Calu3 (cell line): ENCODE measurements around the gene KMT2C. TPM values are rescaled to one million over a fixed set of nuclear protein-coding genes. Genes with fewer than 3 reads are reported as not detected.
A peak's percentile ranks its signal among the peaks of the same experiment; 100 is the strongest.

Source experiments
- BruUV-seq: library from RNA; stranded (reverse); fragments of 400-500 nt; replicated peaks from 2 replicates; lab custom pipeline; 2021; lab: Mats Ljungman, UMichigan
- CTCF ChIA-PET: fragments of 300-600 bp; sonication (Branson Sonifier 250); formaldehyde crosslinking; loops from one replicate; lab custom pipeline; 2022; ENCODE audit warnings: antibody characterized with exemption; lab: Charles Lee
- DNase-seq: peaks from one replicate; pipeline ENCODE4 v3.0.0; 2022
- H3K27ac Mint-ChIP-seq: one replicate; pipeline ENCODE4 v1.8.0; 2022; ENCODE audit warnings: mixed read lengths; ENCODE audit not compliant: unreplicated experiment
- H3K27me3 Mint-ChIP-seq: one replicate; pipeline ENCODE4 v1.8.0; 2022; ENCODE audit warnings: mixed read lengths; ENCODE audit not compliant: unreplicated experiment
- H3K36me3 Mint-ChIP-seq: one replicate; pipeline ENCODE4 v1.8.0; 2022; ENCODE audit warnings: mild to moderate bottlenecking, moderate library complexity, mixed read lengths; ENCODE audit not compliant: insufficient read depth, unreplicated experiment
- H3K4me1 Mint-ChIP-seq: one replicate; pipeline ENCODE4 v1.8.0; 2022; ENCODE audit warnings: mild to moderate bottlenecking, low read depth, mixed read lengths; ENCODE audit not compliant: unreplicated experiment
- H3K4me3 Mint-ChIP-seq: one replicate; pipeline ENCODE4 v1.8.0; 2022; ENCODE audit warnings: mild to moderate bottlenecking, low read depth, moderate library complexity, mixed read lengths; ENCODE audit not compliant: unreplicated experiment
- H3K9me3 Mint-ChIP-seq: one replicate; pipeline ENCODE4 v1.8.0; 2022; ENCODE audit warnings: low read depth, mixed read lengths; ENCODE audit not compliant: unreplicated experiment
- CTCF ChIP-seq: fragments of 200-600 bp; IDR thresholded peaks from one replicate; pipeline ENCODE4 v1.8.0; 2022; ENCODE audit warnings: antibody characterized with exemption; ENCODE audit not compliant: unreplicated experiment
- intact Hi-C: fragments of 100-400 bp; cut with micrococcal nuclease; formaldehyde crosslinking; loops from one replicate; pipeline ENCODE4 v1.10.0; 2022; ENCODE audit not compliant: unreplicated experiment
- total RNA-seq: library from RNA; stranded (reverse); gene quantifications from 2 replicates; pipeline ENCODE4 v1.2.3, GENCODE V29; 2022

KMT2C gene
- total RNA-seq, 1 experiment from 2014 or later: 73.4 TPM

GRCh38 chr7:152341914-152342236 lies 93.9 kb downstream of the KMT2C start:
- intact Hi-C loops: loop anchor here (2.0 to 10.0 kb wide), 3 partner anchors 93 to 333 kb away; partner anchors contain the start of gene XRCC2
- Mint-ChIP-seq H3K4me3 (no peak overlapping the region), H3K36me3 (no peaks in the 10 kb centered on the region), H3K4me1 (no peaks in the 10 kb centered on the region), H3K27me3 (no peaks in the 10 kb centered on the region), H3K9me3 (no peaks in the 10 kb centered on the region), H3K27ac (no peak overlapping the region)
- DNase-seq: no peak
- BruUV-seq: no TSS peak
- CTCF ChIA-PET: interaction anchor here (0.9 to 1.3 kb wide), 4 partner anchors 12 to 405 kb away, joined by 3 to 6 read pairs (median 3); no protein-coding TSS in a partner anchor
- TF ChIP-seq CTCF: no peak

- CTCF ChIA-PET: interaction anchor here (0.9 to 1.3 kb wide), 4 partner anchors 11 to 406 kb away, joined by 3 to 6 read pairs (median 3); no protein-coding TSS in a partner anchor
- TF ChIP-seq CTCF: peak; percentile 24
- no TSS peak for BruUV-seq
- intact Hi-C loops: loop anchor here (2.0 to 10.0 kb wide), 3 partner anchors 94 to 334 kb away; partner anchors contain the start of gene XRCC2
- DNase-seq: peak; percentile 32
- Mint-ChIP-seq H3K9me3 (no peaks in the 10 kb centered on the region), H3K36me3 (no peaks in the 10 kb centered on the region), H3K4me1 (no peaks in the 10 kb centered on the region), H3K27me3 (no peaks in the 10 kb centered on the region), H3K4me3 (no peak overlapping the region), H3K27ac (no peak overlapping the region)
Observed at GRCh38 chr7:152341039-152341913, 94.5 kb downstream of the KMT2C start.

- BruUV-seq: no TSS peak
- Mint-ChIP-seq H3K27ac (no peak overlapping the region), H3K4me1 (no peaks in the 10 kb centered on the region), H3K4me3 (no peak overlapping the region), H3K36me3 (no peaks in the 10 kb centered on the region), H3K9me3 (no peaks in the 10 kb centered on the region), H3K27me3 (no peaks in the 10 kb centered on the region)
- no peak for DNase-seq
- intact Hi-C loops: loop anchor here (2.0 to 10.0 kb wide), 3 partner anchors 95 to 335 kb away; partner anchors contain the start of gene XRCC2
- CTCF ChIA-PET: interaction anchor here (0.6 kb wide), 1 partner anchor 196 kb away, joined by 3 read pairs; no protein-coding TSS in a partner anchor
- no peak for TF ChIP-seq CTCF
Observed at GRCh38 chr7:152340161-152340560, 95.6 kb downstream of the KMT2C start.

DNA sequence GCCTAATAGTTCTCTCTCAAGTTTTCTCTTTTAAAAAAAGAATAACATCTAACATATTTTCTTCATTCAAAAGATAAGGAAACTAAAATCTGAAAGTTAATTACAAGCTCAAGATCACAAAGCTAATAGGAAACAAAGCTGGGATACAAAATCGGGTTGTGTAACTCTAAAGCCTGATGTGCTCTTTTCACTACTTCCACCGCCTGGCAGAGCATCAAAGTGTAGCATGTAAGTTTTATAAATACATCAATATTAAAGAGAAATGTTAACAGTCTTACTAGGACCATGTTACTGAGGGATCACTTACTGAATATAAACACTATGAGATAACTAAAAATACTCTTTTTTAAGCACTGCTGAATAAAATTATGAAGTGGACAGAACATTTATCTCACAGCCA lies 97.2 kb downstream of the KMT2C start:
- no peaks in the 10 kb centered on the region for H3K36me3 Mint-ChIP-seq
- no peak for DNase-seq
- no peak for TF ChIP-seq CTCF
- no peaks in the 10 kb centered on the region for H3K27me3 Mint-ChIP-seq
- H3K27ac Mint-ChIP-seq: no peak overlapping the region
- BruUV-seq: no TSS peak
- no peaks in the 10 kb centered on the region for H3K9me3 Mint-ChIP-seq
- H3K4me3 Mint-ChIP-seq: no peak overlapping the region
- CTCF ChIA-PET: no interaction called here
- no peaks in the 10 kb centered on the region for H3K4me1 Mint-ChIP-seq
- intact Hi-C loops: loop anchor here (5.0 kb wide), 1 partner anchor 489 kb away; no protein-coding TSS in a partner anchor
